HEK293 (cell line): ENCODE data around the gene C1orf141.

Source experiments
- CTCF ChIP-seq: fragments of 450-650 bp; formaldehyde crosslinking; IDR thresholded peaks from 2 replicates; pipeline ENCODE4 v1.5.1; 2016; ENCODE audit warnings: missing biosample characterization, missing genetic modification characterization
- KLF10 ChIP-seq: fragments of 450-650 bp; IDR thresholded peaks from 2 replicates; pipeline ENCODE4 v1.5.1; 2018; ENCODE audit warnings: missing biosample characterization, mild to moderate bottlenecking, missing genetic modification characterization
- PBX3 ChIP-seq: sonication (generic); formaldehyde crosslinking; IDR thresholded peaks from 2 replicates; pipeline ENCODE4 v1.8.1; 2022; ENCODE audit warnings: mild to moderate bottlenecking, moderate library complexity, missing genetic modification reagents
- REST ChIP-seq: fragments of 450-650 bp; formaldehyde crosslinking; IDR thresholded peaks from 2 replicates; pipeline ENCODE4 v1.5.1; 2016; ENCODE audit warnings: missing biosample characterization, missing genetic modification characterization
- SETDB1 ChIP-seq: IDR thresholded peaks from one replicate; pipeline ENCODE4 v1.6.1; 2017; ENCODE audit warnings: mild to moderate bottlenecking, low read length, moderate library complexity, mixed read lengths; ENCODE audit not compliant: insufficient read length
- YY1 ChIP-seq: fragments of 450-650 bp; formaldehyde crosslinking; IDR thresholded peaks from 2 replicates; pipeline ENCODE4 v1.5.1; 2018; ENCODE audit warnings: missing biosample characterization, missing genetic modification characterization
- ZFP41 ChIP-seq: fragments of 450-650 bp; formaldehyde crosslinking; IDR thresholded peaks from 2 replicates; pipeline ENCODE4 v1.5.1; 2016; ENCODE audit warnings: missing biosample characterization, missing genetic modification characterization, borderline replicate concordance
- ZNF133 ChIP-seq: fragments of 450-650 bp; formaldehyde crosslinking; IDR thresholded peaks from 2 replicates; pipeline ENCODE4 v1.5.1; 2016; ENCODE audit warnings: missing biosample characterization, missing genetic modification characterization
- ZNF138 ChIP-seq: fragments of 450-650 bp; formaldehyde crosslinking; IDR thresholded peaks from 2 replicates; pipeline ENCODE4 v1.5.1; 2016; ENCODE audit warnings: missing biosample characterization, missing genetic modification characterization, borderline replicate concordance
- ZNF175 ChIP-seq: fragments of 450-650 bp; formaldehyde crosslinking; IDR thresholded peaks from 2 replicates; pipeline ENCODE4 v1.5.1; 2016; ENCODE audit warnings: missing biosample characterization, missing genetic modification characterization
- ZNF274 ChIP-seq, 2 experiments: fragments of 200-500 bp in 1 of 2; fragments of 450-650 bp in 1 of 2; sonication (Bioruptor generic) in 1 of 2; formaldehyde crosslinking in 1 of 2; IDR thresholded peaks; 2 replicates each; pipeline versions ENCODE4 v1.5.1 to v1.6.1; 2014 to 2016; ENCODE audit warnings: borderline replicate concordance in 1 of 2, inconsistent platforms in 1 of 2, low read length in 1 of 2, missing biosample characterization in 1 of 2, missing genetic modification characterization in 1 of 2
- ZNF398 ChIP-seq: fragments of 450-650 bp; formaldehyde crosslinking; IDR thresholded peaks from 2 replicates; pipeline ENCODE4 v1.5.1; 2017; ENCODE audit warnings: missing biosample characterization, missing genetic modification characterization
- ZNF639 ChIP-seq: fragments of 450-650 bp; formaldehyde crosslinking; IDR thresholded peaks from 2 replicates; pipeline ENCODE4 v1.5.1; 2016; ENCODE audit warnings: missing biosample characterization, missing genetic modification characterization
- ZXDB ChIP-seq: fragments of 450-650 bp; formaldehyde crosslinking; IDR thresholded peaks from 2 replicates; pipeline ENCODE4 v1.5.1; 2016; ENCODE audit warnings: missing biosample characterization, missing genetic modification characterization

GRCh38 chr1:67140460-67140859 lies 5.7 kb upstream of the C1orf141 start:
- TF ChIP-seq ZNF138 (no peak), CTCF (tag by site-specific recombination) (no peak), ZNF133 (tag by site-specific recombination) (no peak), REST (tag by site-specific recombination) (no peak), YY1 (tag by site-specific recombination) (no peak), ZFP41 (tag by site-specific recombination) (no peak), KLF10 (tag by site-specific recombination) (no peak), ZXDB (tag by site-specific recombination) (no peak), ZNF398 (no peak), ZNF175 (no peak), SETDB1 (no peak), ZNF274 (IDR thresholded peaks at IDR 0.05; ENCODE audit: low read length) (no peak), ZNF274 (tag by site-specific recombination; IDR thresholded peaks at IDR 0.05; ENCODE audit: borderline replicate concordance) (no peak), ZNF639 (tag by site-specific recombination) (no peak), PBX3 (CRISPR knock-in tag) (no peak)
